SK-N-SH treated with all-trans-retinoic acid at 6 μM for 48 hours (cell line): ENCODE measurements around the gene PIGP.

Source experiments
- PATZ1 ChIP-seq: fragments of 250-450 bp; sonication (Bioruptor Pico); IDR thresholded peaks from 2 replicates; pipeline ENCODE4 v1.8.0; 2020; ENCODE audit warnings: mild to moderate bottlenecking, moderate library complexity, borderline replicate concordance
- PPARA ChIP-seq: fragments of 250-450 bp; sonication (Bioruptor Pico); IDR thresholded peaks from 2 replicates; pipeline ENCODE4 v1.5.0; 2020; ENCODE audit warnings: mild to moderate bottlenecking, borderline replicate concordance
- ZNF8 ChIP-seq: fragments of 450-650 bp; formaldehyde crosslinking; IDR thresholded peaks from 2 replicates; pipeline ENCODE4 v1.5.0; 2020; ENCODE audit warnings: mild to moderate bottlenecking, moderate library complexity
- TF ChIP-seq, protein P1 (sequence below): fragments of 250-450 bp; sonication (Bioruptor Pico); IDR thresholded peaks from 2 replicates; pipeline ENCODE4 v1.5.0; 2020; ENCODE audit warnings: mild to moderate bottlenecking, moderate library complexity

DNA sequence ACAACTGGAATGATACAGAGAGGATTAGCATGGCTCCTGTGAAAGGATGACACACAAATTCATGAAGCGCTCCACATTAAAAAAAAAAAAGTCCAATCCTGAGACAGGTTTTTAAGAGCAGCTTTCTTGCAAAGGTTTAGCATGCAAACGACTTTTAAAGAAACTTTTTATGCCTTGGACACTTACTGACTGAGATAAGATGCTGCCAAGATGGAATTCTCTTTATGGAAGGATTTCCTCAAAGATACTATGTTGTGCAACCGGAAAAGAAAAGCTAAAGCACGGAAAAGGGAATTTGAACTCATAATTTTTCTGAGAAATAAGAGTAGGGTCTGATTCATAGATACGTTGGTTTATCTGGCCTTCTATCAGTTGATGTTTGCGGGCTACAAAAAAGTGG lies 27.3 kb downstream of the PIGP start:
- no peak for TF ChIP-seq PATZ1 (CRISPR knock-in tag)
- TF ChIP-seq PPARA (CRISPR knock-in tag): no peak
- no peak for TF ChIP-seq ZNF8 (CRISPR knock-in tag)
- TF ChIP-seq, protein P1, sequence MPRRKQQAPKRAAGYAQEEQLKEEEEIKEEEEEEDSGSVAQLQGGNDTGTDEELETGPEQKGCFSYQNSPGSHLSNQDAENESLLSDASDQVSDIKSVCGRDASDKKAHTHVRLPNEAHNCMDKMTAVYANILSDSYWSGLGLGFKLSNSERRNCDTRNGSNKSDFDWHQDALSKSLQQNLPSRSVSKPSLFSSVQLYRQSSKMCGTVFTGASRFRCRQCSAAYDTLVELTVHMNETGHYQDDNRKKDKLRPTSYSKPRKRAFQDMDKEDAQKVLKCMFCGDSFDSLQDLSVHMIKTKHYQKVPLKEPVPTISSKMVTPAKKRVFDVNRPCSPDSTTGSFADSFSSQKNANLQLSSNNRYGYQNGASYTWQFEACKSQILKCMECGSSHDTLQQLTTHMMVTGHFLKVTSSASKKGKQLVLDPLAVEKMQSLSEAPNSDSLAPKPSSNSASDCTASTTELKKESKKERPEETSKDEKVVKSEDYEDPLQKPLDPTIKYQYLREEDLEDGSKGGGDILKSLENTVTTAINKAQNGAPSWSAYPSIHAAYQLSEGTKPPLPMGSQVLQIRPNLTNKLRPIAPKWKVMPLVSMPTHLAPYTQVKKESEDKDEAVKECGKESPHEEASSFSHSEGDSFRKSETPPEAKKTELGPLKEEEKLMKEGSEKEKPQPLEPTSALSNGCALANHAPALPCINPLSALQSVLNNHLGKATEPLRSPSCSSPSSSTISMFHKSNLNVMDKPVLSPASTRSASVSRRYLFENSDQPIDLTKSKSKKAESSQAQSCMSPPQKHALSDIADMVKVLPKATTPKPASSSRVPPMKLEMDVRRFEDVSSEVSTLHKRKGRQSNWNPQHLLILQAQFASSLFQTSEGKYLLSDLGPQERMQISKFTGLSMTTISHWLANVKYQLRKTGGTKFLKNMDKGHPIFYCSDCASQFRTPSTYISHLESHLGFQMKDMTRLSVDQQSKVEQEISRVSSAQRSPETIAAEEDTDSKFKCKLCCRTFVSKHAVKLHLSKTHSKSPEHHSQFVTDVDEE (CRISPR knock-in tag): no peak
